Body of pancreas (tissue), 4 donors: ENCODE data around the gene MTA3.

Experiments used
- CTCF ChIP-seq, 7 experiments: fragments of 450-650 bp in 4 of 7; fragments of 200-600 bp in 3 of 7; sonication (generic) in 3 of 7; IDR thresholded peaks; one replicate each; pipeline ENCODE4 v1.5.1; 2016 to 2019; ENCODE audit warnings: antibody characterized with exemption in 7 of 7
- POLR2A ChIP-seq, 3 donors: fragments of 450-650 bp; IDR thresholded peaks; one replicate each; pipeline ENCODE4 v1.6.1; 2016; ENCODE audit warnings: antibody characterized with exemption in 3 of 3, mild to moderate bottlenecking in 2 of 3

GRCh38 chr2:42659609-42660008 lies 91.2 kb downstream of the MTA3 start:
- no peak for TF ChIP-seq CTCF (IDR thresholded peaks at IDR 0.05)
- no peak for TF ChIP-seq POLR2A (IDR thresholded peaks at IDR 0.05)
